A549 (cell line): ENCODE measurements around the gene NCOA6. TPM values are rescaled to one million over a fixed set of nuclear protein-coding genes. Genes with fewer than 3 reads are reported as not detected.

Source experiments
- ATAC-seq, 2 experiments: fragments of 200-7000 bp in 1 of 2; fragments of >200 bp in 1 of 2; cut with Nextera tagmentation in 1 of 2; cut with Tn5 transposase in 1 of 2; 3 replicates each; pipeline versions ENCODE4 v1.8.0 to v1.9.1; 2018 to 2020; ENCODE audit warnings: mild to moderate bottlenecking in 1 of 2, moderate library complexity in 1 of 2
- CTCF ChIA-PET: fragments of 300-600 bp; sonication (Branson Sonifier 250); formaldehyde crosslinking; extraction: SDS; loops from one replicate; lab custom pipeline; 2021; ENCODE audit warnings: antibody characterized with exemption, inconsistent platforms; lab: Yijun Ruan, JAX
- POLR2A ChIA-PET: fragments of 350-600 bp; formaldehyde crosslinking; extraction: SDS; loops from one replicate; lab custom pipeline; 2021; ENCODE audit warnings: antibody characterized with exemption, inconsistent platforms; lab: Yijun Ruan, JAX
- DNase-seq, 2 experiments: peaks; one replicate each; pipeline versions ENCODE4 v3.0.0 to v3.0.0-alpha.2; 2011 to 2016; ENCODE audit warnings: low read depth in 1 of 2, low spot score in 1 of 2
- FAIRE-seq: peaks from 2 replicates; lab custom pipeline; 2011; peaks lifted over from hg19 to GRCh38; lab: Jason Lieb, UNC
- H3K27ac ChIP-seq, 2 experiments: fragments of >200 bp; sonication (Bioruptor Twin); formaldehyde crosslinking; 3 replicates each; pipeline ENCODE4 v1.5.1; 2016 to 2017
- H3K4me1 ChIP-seq: fragments of >200 bp; sonication (Bioruptor Twin); formaldehyde crosslinking; 3 replicates; pipeline ENCODE4 v1.6.1; 2016
- H3K4me2 ChIP-seq: fragments of >200 bp; sonication (Bioruptor Twin); formaldehyde crosslinking; 3 replicates; pipeline ENCODE4 v1.6.1; 2016
- H3K4me3 ChIP-seq: fragments of >200 bp; sonication (Bioruptor Twin); formaldehyde crosslinking; 3 replicates; pipeline ENCODE4 v1.5.1; 2016
- H3K9me3 ChIP-seq: fragments of >200 bp; sonication (Bioruptor Twin); formaldehyde crosslinking; 3 replicates; pipeline ENCODE4 v1.6.1; 2016
- CBX2 ChIP-seq: fragments of 200-600 bp; sonication (generic); IDR thresholded peaks from 2 replicates; pipeline ENCODE4 v1.6.1; 2016; ENCODE audit warnings: low read depth, mild to moderate bottlenecking, borderline replicate concordance
- CHD2 ChIP-seq: fragments of 150-350 bp; IDR thresholded peaks from 2 replicates; pipeline ENCODE4 v1.6.1; 2014; ENCODE audit warnings: low read length; ENCODE audit not compliant: partially characterized antibody
- CHD4 ChIP-seq: fragments of 200-600 bp; sonication (generic); IDR thresholded peaks from 2 replicates; pipeline ENCODE4 v1.6.1; 2016; ENCODE audit warnings: antibody characterized with exemption, mild to moderate bottlenecking, borderline replicate concordance
- EHF ChIP-seq: fragments of 250-450 bp; sonication (Bioruptor Pico); IDR thresholded peaks from 2 replicates; pipeline ENCODE4 v1.5.0; 2020; ENCODE audit warnings: mild to moderate bottlenecking
- ESRRA ChIP-seq: fragments of 150-350 bp; IDR thresholded peaks from 2 replicates; pipeline ENCODE4 v1.6.1; 2014; ENCODE audit warnings: mild to moderate bottlenecking, low read length, borderline replicate concordance
- FOSB ChIP-seq: fragments of 250-450 bp; sonication (Bioruptor Pico); IDR thresholded peaks from 2 replicates; pipeline ENCODE4 v1.5.0; 2020; ENCODE audit warnings: mild to moderate bottlenecking, moderate library complexity
- FOSL2 ChIP-seq, 2 experiments: fragments of 450-650 bp in 1 of 2; fragments of >200 bp in 1 of 2; sonication (Bioruptor Twin) in 1 of 2; formaldehyde crosslinking; IDR thresholded peaks; 2 replicates each; pipeline versions ENCODE4 v1.5.0 to v1.6.1; 2016 to 2020; ENCODE audit warnings: mild to moderate bottlenecking in 1 of 2, moderate library complexity in 1 of 2
- GATA3 ChIP-seq: IDR thresholded peaks from 2 replicates; pipeline ENCODE4 v1.6.1; 2012; ENCODE audit warnings: borderline replicate concordance
- HDAC2 ChIP-seq: fragments of 200-600 bp; sonication (generic); IDR thresholded peaks from 2 replicates; pipeline ENCODE4 v1.6.1; 2016
- HEYL ChIP-seq: fragments of 250-450 bp; sonication (Bioruptor Pico); IDR thresholded peaks from 2 replicates; pipeline ENCODE4 v1.8.0; 2021; ENCODE audit warnings: mild to moderate bottlenecking, moderate library complexity
- HOXA7 ChIP-seq: fragments of 250-450 bp; sonication (Bioruptor Pico); IDR thresholded peaks from 2 replicates; pipeline ENCODE4 v1.5.0; 2020; ENCODE audit warnings: mild to moderate bottlenecking, moderate library complexity
- JUNB ChIP-seq: fragments of >200 bp; sonication (Bioruptor Twin); formaldehyde crosslinking; IDR thresholded peaks from 2 replicates; pipeline ENCODE4 v1.6.1; 2016
- KDM1A ChIP-seq: fragments of 200-600 bp; sonication (generic); IDR thresholded peaks from 2 replicates; pipeline ENCODE4 v1.6.1; 2016; ENCODE audit warnings: low read depth, mild to moderate bottlenecking
- MAFK ChIP-seq: fragments of 450-650 bp; IDR thresholded peaks from 2 replicates; pipeline ENCODE4 v1.6.1; 2014; ENCODE audit not compliant: partially characterized antibody
- MAZ ChIP-seq: fragments of 150-350 bp; IDR thresholded peaks from 2 replicates; pipeline ENCODE4 v1.6.1; 2014; ENCODE audit warnings: antibody characterized with exemption, low read depth, low read length, borderline replicate concordance
- NFE2L2 ChIP-seq: fragments of 150-350 bp; conservative IDR thresholded peaks from 2 replicates; pipeline ENCODE4 v1.6.1; 2014; ENCODE audit warnings: low read length
- POLR2AphosphoS2 ChIP-seq: conservative IDR thresholded peaks from 2 replicates; pipeline ENCODE4 v1.6.1; 2012; ENCODE audit warnings: low read length, improper control_type of control experiment, inconsistent platforms
- RCOR1 ChIP-seq: fragments of 150-350 bp; IDR thresholded peaks from 2 replicates; pipeline ENCODE4 v1.6.1; 2014; ENCODE audit warnings: antibody characterized with exemption, low read length, low read depth
- SMC3 ChIP-seq: fragments of >200 bp; sonication (Bioruptor Twin); formaldehyde crosslinking; IDR thresholded peaks from 3 replicates; pipeline ENCODE4 v1.6.1; 2018; ENCODE audit warnings: inconsistent platforms
- ZNF302 ChIP-seq: fragments of 250-450 bp; sonication (Bioruptor Pico); IDR thresholded peaks from 2 replicates; pipeline ENCODE4 v1.9.0; 2021; ENCODE audit warnings: inconsistent platforms, mild to moderate bottlenecking, moderate library complexity
- WGBS: methylation state at CpG from one replicate; pipeline ENCODE4 v1.1.6; 2017; ENCODE audit errors: missing lambda C conversion rate; 5-methylcytosine and 5-hydroxymethylcytosine counted together
- polyA plus RNA-seq, 4 experiments: library from polyadenylated mRNA; depleted of rRNA in 3 of 4; stranded (reverse); fragments of >200 nt; fragmentation: RNase III in 1 of 4; extraction: RNeasy Plus Mini Kit Qiagen cat#74134 plus additional on column Dnase treatment in 1 of 4; gene quantifications; 2 replicates in 3 of 4; 3 replicates in 1 of 4; pipeline ENCODE4 v1.2.3, GENCODE V29; 2011 to 2017
- TF ChIP-seq, protein P1 (sequence below): IDR thresholded peaks from 2 replicates; pipeline ENCODE4 v1.6.1; 2012
- TF ChIP-seq, protein P2 (sequence below): fragments of 250-450 bp; sonication (Bioruptor Pico); IDR thresholded peaks from 2 replicates; pipeline ENCODE4 v1.5.0; 2021; ENCODE audit warnings: mild to moderate bottlenecking, moderate library complexity, borderline replicate concordance
- TF ChIP-seq, protein P3 (sequence below): fragments of >200 bp; sonication (Bioruptor Twin); formaldehyde crosslinking; IDR thresholded peaks from 3 replicates; pipeline ENCODE4 v1.6.1; 2016
- TF ChIP-seq, protein P4 (sequence below): fragments of 200-600 bp; sonication (generic); IDR thresholded peaks from 2 replicates; pipeline ENCODE4 v1.6.1; 2016; ENCODE audit warnings: antibody characterized with exemption, mild to moderate bottlenecking, moderate library complexity
- TF ChIP-seq, protein P5 (sequence below): IDR thresholded peaks from 2 replicates; pipeline ENCODE4 v1.6.1; 2012

Gene NCOA6
- polyA plus RNA-seq, 2 of the 4 experiments (the other 2 are of a cell fraction), result 15.8 to 18.0 TPM

DNA sequence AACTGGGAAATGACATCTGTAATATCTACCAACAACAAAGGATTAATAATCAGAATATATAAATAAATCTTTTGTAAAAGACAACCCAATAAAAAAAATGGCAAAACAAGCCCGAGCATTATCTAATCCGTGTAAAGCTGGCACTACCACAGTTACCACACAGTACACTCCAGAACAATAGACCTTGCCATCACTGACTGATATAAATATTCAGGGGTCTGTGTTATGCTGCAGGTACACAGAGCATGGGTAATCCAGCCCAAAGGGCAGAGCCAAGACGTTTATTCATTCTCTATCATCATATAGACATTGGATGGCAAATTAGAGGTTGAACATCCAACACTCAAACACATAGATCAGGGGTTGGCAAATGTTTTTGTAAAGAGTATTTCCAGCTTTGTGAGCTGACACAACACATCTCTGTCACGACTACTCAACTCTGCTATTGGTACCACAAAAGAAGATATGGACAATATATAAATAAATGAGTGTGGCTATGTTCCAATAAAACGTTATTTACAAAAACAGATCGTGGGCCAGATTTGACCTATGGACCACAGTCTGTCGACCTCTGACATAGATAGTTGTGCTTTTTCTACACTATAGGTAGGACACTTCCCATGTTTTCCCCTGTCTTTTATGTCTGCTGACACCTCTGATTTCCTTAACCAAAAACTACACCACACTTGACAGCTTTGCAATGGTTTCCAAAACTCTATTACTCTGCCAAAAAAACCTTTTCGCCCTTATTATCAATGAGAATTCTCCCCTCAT is 4.5 kb downstream of the NCOA6 start:
- DNase-seq (no peak), FAIRE-seq (no peak), ATAC-seq (no peak)
- Histone ChIP-seq H3K27ac (no peak overlapping the region), H3K4me1 (peaks cover 17% of the 10 kb centered on the region; the same call in 2 of the 3 replicates), H3K4me2 (no peak overlapping the region), H3K9me3 (no peaks in the 10 kb centered on the region), H3K4me3 (no peak overlapping the region)
- POLR2A ChIA-PET, result no interaction called here
- CTCF ChIA-PET, result interaction anchor here (0.6 to 1.2 kb wide), 2 partner anchors 12 to 137 kb away, joined by 3 read pairs; no protein-coding TSS in a partner anchor
- TF ChIP-seq, protein P1, sequence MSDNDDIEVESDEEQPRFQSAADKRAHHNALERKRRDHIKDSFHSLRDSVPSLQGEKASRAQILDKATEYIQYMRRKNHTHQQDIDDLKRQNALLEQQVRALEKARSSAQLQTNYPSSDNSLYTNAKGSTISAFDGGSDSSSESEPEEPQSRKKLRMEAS, result no peak
- TF ChIP-seq SMC3 (no peak), GATA3 (no peak), EHF (CRISPR knock-in tag) (no peak), CHD4 (no peak), NFE2L2 (no peak), KDM1A (no peak), MAZ (no peak), RCOR1 (no peak), CBX2 (no peak), POLR2AphosphoS2 (no peak)
- TF ChIP-seq, protein P2, sequence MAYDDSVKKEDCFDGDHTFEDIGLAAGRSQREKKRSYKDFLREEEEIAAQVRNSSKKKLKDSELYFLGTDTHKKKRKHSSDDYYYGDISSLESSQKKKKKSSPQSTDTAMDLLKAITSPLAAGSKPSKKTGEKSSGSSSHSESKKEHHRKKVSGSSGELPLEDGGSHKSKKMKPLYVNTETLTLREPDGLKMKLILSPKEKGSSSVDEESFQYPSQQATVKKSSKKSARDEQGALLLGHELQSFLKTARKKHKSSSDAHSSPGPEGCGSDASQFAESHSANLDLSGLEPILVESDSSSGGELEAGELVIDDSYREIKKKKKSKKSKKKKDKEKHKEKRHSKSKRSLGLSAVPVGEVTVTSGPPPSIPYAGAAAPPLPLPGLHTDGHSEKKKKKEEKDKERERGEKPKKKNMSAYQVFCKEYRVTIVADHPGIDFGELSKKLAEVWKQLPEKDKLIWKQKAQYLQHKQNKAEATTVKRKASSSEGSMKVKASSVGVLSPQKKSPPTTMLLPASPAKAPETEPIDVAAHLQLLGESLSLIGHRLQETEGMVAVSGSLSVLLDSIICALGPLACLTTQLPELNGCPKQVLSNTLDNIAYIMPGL (CRISPR knock-in tag), result no peak
- TF ChIP-seq, protein P3, sequence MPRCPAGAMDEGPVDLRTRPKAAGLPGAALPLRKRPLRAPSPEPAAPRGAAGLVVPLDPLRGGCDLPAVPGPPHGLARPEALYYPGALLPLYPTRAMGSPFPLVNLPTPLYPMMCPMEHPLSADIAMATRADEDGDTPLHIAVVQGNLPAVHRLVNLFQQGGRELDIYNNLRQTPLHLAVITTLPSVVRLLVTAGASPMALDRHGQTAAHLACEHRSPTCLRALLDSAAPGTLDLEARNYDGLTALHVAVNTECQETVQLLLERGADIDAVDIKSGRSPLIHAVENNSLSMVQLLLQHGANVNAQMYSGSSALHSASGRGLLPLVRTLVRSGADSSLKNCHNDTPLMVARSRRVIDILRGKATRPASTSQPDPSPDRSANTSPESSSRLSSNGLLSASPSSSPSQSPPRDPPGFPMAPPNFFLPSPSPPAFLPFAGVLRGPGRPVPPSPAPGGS, result no peak
- 58% methylated on average over 8 of the region's 8 CpGs for WGBS

DNA sequence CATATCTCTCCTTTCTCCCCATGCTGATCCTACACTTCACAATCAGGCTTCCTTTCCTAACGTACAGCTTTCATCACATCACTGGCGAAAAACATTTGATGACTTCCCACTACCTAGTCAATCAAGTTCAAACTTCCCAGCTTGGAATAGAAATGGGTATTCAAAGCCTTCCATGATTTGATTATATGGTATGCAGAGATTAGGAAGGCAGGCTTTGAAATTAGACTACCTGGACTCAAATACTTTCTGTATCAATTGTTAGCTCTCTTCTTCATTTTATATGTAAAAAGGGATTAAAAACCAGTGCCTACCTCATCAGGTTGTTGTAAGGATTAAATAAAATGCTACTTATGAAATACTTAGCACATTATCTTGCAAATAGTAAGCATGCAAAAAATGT is 7.7 kb downstream of the NCOA6 start:
- ChIA-PET POLR2A (no interaction called here), CTCF (interaction anchor here (1.3 to 2.1 kb wide), 5 partner anchors 10 to 48 kb away, joined by 5 to 7 read pairs (median 7); no protein-coding TSS in a partner anchor)
- 50% methylated on average over 2 of the region's 2 CpGs for WGBS
- H3K4me3 ChIP-seq, result no peak overlapping the region
- H3K9me3 ChIP-seq, result no peaks in the 10 kb centered on the region
- no peak for DNase-seq
- H3K4me1 ChIP-seq, result peaks cover 7% of the 10 kb centered on the region; the same call in 1 of the 3 replicates
- no peak for FAIRE-seq
- no peak for ATAC-seq
- no peak overlapping the region for H3K4me2 ChIP-seq
- H3K27ac ChIP-seq, result no peak overlapping the region
- no peak for TF ChIP-seq CHD2
- no peak for TF ChIP-seq CBX2
- TF ChIP-seq POLR2AphosphoS2, result no peak
- no peak for TF ChIP-seq ZNF302 (CRISPR knock-in tag)
- TF ChIP-seq, protein P1, result no peak
- TF ChIP-seq, protein P4, sequence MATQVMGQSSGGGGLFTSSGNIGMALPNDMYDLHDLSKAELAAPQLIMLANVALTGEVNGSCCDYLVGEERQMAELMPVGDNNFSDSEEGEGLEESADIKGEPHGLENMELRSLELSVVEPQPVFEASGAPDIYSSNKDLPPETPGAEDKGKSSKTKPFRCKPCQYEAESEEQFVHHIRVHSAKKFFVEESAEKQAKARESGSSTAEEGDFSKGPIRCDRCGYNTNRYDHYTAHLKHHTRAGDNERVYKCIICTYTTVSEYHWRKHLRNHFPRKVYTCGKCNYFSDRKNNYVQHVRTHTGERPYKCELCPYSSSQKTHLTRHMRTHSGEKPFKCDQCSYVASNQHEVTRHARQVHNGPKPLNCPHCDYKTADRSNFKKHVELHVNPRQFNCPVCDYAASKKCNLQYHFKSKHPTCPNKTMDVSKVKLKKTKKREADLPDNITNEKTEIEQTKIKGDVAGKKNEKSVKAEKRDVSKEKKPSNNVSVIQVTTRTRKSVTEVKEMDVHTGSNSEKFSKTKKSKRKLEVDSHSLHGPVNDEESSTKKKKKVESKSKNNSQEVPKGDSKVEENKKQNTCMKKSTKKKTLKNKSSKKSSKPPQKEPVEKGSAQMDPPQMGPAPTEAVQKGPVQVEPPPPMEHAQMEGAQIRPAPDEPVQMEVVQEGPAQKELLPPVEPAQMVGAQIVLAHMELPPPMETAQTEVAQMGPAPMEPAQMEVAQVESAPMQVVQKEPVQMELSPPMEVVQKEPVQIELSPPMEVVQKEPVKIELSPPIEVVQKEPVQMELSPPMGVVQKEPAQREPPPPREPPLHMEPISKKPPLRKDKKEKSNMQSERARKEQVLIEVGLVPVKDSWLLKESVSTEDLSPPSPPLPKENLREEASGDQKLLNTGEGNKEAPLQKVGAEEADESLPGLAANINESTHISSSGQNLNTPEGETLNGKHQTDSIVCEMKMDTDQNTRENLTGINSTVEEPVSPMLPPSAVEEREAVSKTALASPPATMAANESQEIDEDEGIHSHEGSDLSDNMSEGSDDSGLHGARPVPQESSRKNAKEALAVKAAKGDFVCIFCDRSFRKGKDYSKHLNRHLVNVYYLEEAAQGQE, result no peak
- no peak for TF ChIP-seq HOXA7 (CRISPR knock-in tag)
- no peak for TF ChIP-seq HDAC2
- TF ChIP-seq, protein P5, sequence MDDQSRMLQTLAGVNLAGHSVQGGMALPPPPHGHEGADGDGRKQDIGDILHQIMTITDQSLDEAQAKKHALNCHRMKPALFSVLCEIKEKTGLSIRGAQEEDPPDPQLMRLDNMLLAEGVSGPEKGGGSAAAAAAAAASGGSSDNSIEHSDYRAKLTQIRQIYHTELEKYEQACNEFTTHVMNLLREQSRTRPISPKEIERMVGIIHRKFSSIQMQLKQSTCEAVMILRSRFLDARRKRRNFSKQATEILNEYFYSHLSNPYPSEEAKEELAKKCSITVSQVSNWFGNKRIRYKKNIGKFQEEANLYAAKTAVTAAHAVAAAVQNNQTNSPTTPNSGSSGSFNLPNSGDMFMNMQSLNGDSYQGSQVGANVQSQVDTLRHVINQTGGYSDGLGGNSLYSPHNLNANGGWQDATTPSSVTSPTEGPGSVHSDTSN, result no peak
- no peak for TF ChIP-seq ESRRA
- TF ChIP-seq JUNB, result no peak
- TF ChIP-seq HEYL, result no peak
- no peak for TF ChIP-seq MAFK
- no peak for TF ChIP-seq FOSL2 (IDR thresholded peaks at IDR 0.05)
- TF ChIP-seq FOSL2 (CRISPR knock-in tag; IDR thresholded peaks at IDR 0.05), result no peak
- TF ChIP-seq, protein P2 (CRISPR knock-in tag), result no peak
- TF ChIP-seq FOSB (CRISPR knock-in tag), result no peak
